Measurements from ENCODE around the gene GGT6.

The GGT6 gene

DNA sequence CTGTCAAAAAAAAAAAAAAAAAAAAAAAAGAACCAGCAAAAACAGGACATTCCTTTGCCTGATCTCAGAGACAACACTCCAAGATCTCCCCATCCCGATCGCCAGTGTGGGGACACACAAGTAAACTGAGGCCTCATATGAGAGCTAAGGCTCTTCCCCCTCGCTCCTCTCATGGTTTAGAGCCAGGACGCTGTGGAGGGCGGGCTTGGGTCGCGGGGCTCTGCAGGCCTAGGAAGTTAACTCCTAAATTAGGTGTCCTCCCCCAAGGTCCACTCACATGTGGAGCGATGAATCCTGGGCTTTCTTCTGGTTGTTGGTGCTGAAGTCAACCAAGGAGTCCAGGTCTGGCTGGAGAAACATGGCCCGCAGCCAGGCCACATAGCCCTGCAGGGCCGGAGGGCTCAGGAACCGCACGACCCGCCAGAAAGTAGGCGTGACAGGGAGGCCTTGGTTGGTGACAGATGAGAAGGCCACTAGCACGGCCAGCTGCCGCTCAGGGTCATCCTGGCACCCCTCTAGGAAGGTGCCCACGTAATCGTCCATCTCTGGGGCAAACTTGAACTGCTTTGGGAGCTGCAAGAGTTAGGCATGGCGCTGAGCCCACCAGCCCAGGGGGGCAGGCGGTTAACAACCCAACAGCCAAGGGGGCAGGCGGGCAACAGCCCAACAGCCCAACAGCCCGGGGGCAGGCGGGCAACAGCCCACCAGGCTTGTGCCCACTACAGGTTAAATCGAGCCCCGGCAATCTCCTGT is 10.4 kb downstream of the GGT6 start:
- no peak for DNase-seq

DNA sequence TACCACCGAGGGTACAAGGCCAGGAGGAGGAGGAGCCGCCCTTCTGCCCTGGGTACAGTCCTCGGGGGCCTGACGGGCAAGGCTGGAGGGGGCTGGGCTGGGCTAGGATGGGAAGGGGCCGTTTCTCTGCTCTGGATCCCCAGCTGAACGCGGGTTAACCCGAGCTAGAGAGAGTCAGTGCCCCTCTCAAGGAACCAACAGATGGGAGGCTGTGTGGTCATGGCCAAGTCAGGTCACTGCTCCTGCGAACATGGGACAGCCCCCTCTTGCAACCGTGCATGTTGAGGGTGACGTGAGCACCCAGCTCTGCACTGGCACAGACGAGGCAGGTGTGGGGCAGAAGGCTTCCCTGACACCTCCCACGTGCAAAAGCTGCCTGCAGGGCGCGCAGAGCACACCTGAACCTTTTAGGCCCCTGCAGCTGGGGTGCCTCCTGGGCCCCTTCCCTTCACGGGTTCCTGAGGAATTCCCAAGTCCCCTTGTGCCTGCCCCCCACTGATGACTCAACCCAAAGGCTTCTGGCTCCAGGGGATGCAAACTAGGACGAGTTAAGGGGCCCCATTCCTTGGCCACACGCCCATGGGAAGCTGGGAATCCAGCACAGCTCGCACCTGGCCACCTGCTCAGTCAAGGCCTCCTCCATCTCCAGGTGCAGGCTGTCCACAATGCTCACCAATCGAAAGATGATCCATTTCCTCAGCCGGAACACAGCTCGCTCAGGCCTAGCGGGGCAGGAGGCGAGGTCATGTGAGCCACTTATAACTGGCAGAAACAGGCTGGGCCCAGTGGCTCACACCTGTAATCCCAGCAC is 11.5 kb downstream of the GGT6 start:
- DNase-seq: no peak

DNA sequence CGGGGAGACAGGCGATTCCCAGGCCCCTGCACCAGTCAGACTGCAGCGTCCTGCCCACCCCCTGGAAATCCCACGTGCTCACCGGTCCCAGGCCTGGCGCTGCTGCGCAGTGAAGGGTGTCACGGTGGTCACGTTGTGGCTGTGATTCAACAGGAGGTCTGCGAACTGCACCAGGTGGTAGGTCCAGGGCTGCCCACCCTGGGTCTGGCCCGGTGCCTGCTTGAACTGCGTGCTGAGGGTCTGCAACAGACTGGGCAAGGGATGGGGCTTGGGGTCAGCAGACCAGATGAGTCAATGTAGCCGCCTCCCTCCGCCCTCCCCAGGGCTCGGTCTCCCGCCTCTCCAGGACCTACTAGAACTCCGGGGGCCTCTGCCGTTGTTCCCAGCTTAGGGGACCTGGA is 12.3 kb downstream of the GGT6 start:
- no peak for DNase-seq

DNA sequence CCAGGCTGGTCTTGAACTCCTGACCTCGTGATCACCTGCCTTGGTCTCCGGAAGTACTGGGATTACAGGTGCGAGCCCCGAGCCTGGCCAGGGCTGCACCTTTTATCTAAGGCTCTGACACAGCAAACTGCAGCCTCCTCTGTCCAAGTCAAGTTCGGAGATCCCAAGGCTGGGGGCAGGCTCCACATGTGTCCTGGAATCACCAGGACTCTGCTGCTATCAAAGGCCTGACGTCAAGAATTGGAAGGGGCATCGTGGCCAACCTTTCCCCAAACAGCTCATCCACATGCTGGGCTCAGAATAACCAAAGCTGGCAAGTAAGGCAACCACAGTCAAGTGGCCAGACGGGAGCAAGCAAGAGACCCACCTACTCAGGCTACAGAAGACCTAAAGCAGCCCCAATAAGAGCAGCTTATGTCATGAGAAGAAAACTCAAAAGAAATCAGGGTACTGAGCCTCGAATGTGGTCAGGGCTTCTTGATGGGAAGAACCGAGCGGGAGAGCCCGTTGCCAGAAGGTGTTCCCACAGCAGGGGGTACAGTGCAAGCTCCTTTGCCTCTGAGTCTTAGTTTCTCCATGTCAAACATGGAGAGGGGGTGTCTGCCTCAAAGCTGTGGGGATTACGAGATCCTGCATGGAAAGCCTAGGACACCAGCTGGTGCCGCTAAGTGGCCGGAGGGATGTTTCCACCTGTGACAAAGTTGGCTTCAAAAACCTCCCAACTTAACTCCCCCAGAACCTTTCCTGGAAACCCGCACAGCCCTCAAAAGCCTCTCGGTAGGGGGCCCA is 13.1 kb downstream of the GGT6 start:
- DNase-seq: no peak

DNA sequence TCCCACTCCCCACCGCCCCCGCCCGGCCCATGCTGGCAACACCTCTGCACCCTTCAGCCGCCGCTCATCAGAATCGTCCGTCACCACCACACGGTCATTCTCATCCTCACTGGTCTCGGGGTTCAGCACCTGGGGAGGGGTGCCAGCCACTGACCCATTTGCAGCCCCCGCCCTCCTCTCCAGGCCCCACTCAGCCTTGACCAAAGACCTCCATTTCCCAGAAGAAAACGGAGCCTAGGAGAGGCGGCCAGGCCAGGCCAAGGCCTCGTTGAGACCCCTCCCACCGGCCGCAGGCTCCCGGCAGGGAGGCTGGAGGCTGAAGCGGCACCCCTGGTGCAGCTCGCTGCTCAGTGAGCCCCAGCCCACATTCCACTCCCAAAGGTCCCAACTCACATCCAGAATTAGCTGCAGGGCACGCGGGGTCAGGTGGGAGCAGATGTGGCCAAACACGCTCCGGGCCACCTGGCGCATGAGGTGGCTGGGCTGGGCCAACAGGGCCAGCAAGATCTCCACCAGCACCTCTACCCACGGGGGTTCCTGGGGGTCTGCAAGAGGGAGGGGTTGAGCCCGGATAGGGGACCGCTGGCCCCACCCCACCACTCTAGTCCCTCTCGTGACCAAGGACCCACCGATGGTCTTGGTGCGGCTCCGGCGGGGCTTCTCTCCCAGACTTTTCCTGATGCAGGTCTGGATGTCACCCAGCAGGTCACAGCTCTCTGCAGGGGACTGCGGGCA is 15.0 kb downstream of the GGT6 start:
- no peak for DNase-seq

DNA sequence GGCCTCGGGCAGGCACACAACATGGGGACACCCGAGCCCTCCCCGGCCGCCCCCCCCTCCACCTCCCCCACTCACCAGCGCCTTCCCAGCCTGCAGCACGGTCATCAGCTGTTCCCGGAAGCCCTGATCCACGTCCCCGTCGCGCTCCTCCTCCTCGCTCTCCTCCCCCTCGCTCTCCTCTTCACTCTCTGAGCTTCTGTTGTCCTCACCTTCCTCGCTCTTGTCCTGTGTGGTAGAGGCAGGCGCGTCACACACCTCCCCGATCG is 15.5 kb downstream of the GGT6 start:
- DNase-seq: no peak

DNA sequence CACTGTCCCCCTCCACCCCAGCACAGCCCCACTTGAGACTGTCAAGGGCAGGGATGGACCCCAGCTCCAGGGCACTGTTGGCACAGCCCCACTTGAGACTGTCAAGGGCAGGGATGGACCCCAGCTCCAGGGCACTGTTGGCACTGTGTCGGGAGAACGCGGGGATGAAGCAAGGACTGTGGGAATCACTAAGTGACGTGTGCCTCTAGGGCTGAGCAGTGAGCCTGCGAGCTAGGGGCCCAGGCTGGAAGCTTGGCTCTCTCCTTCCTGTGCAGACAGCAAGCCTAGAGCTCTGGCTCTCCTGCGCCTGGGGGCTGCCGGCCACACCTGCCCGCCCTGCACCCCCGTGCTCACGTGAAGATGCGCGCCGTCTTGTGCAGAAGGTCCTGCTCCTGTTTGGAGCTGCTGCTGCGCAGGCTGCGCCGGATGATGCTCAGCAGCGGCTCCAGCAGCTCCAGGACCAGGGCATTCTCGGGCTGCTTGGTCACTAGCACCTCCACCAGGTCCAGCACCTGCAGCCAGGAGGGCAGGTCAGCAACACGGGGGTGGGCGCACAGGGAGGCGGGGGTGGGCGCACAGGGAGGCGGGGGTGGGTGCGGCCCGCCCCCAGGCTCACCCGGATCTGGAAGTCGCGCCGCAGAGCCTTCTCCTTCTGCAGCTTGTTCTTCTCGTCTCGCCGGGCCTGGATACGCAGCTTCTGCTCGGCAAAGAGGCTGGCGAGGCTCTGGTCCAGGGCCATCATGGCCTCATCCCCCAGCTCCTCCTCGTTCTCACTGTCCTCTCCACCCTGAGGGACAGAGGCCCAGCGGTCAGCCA is 16.0 kb downstream of the GGT6 start:
- DNase-seq: no peak

DNA sequence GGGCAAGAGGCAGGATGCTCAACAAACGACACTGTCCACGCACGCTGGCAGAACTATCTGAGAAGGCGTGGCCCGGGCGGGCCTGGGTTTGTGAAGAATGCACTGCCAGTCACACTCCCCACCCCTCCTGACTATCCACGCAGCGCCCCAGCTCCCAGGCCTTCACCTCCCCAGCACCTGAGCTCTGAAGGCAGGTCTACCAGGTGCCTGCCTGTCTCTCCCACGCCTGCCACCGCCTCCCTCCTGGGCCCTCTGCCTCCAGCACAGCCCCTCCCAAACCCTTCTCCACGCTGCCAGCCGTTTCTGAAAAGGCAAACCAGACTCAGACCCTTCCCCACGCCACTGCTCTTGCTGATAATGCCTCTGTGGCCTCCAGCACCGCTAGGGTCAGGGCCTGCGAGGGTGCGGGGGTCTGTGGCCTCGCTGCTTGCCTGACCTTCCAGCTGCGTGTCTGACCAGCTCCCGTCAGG is 16.8 kb downstream of the GGT6 start:
- DNase-seq: no peak

DNA sequence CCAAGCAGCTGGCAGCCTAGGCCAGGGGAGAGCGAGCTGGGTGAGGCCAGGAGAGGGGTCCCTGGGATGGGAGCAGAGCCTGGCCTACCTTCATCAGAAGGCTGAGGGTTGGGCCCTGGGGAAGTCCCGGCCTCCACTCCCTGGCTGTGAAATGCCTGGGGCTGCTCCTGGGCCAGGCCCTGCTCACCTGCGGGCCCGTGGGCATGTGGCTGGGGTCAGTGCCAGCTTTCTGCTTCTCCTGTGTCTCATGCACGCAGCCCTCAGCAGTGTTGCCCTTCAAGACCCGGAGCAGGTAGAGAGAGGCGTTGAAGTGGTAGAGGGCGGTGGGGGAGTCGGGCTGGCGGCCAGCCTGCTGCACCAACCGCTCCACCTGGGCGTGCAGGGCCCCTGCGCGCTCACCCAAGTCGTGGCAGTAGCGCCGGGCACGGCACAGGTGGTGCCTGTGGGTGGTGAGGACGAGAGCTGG is 17.6 kb downstream of the GGT6 start:
- no peak for DNase-seq

DNA sequence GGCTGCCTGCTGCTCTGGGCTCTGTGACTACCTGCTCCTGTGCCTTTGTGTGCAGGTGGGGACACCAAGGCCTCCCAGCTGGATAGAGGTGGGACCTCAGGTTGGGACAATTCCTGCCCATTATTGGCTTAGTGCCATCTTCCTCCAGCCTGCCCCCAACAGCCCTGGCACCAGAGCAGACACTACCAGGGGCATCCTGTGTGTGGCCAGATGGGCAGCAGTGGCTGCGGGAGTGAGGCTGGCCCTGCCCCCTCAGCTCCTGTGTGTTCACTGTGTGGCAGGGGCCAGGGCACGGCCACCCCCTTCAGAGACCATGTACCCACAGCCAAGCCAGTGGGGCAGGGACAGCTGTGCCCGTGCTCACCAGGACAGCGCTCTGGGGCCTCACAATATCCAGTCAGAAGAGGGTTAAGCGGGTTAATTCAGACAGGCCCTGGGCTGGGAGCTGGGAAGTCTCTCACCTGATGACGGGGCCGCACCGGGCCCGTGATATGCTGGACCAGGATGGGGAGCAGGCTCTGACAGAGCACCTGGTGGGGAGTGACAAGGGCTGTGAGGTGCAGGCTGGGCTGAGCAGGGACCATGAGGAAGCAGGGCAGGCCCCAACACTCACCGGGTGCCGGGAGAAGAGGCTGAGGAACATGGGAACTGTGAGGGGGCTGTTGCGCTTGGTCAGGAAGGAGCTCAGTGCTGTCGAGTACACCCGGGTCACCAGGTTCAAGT is 18.2 kb downstream of the GGT6 start:
- DNase-seq: no peak

DNA sequence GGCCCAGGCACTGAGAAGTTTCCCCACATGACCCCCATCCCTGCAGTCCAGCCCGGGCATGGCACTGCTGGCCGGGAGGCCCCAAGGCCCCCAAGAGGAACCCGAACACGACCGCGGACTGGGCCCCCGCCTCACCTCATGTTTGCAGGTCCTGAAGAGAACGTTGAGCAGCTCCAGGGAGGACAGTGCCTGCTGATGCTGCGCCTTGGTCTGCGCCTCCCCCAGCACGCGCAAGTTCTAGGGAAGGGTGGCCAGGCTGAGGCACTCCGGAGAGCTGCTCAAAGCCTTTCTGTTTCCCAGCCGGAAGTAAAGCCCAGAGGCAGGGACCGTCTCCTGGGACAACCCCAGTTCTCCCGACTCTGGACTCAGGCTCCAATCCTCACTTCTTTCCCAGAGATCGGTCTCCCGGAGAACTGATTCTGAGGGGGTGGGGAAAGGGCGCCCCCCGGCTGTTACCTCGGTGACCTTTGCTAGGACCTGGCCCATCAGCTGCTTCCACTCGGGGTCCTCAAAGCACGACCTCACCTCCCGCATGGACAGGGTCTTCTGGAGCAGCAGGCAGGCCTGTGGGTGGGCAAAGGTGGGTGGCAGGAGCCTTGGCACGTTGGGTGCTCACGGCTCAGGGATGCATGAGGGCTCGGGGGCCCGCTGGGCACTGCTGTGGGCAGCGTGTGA is 18.9 kb downstream of the GGT6 start:
- DNase-seq: no peak

DNA sequence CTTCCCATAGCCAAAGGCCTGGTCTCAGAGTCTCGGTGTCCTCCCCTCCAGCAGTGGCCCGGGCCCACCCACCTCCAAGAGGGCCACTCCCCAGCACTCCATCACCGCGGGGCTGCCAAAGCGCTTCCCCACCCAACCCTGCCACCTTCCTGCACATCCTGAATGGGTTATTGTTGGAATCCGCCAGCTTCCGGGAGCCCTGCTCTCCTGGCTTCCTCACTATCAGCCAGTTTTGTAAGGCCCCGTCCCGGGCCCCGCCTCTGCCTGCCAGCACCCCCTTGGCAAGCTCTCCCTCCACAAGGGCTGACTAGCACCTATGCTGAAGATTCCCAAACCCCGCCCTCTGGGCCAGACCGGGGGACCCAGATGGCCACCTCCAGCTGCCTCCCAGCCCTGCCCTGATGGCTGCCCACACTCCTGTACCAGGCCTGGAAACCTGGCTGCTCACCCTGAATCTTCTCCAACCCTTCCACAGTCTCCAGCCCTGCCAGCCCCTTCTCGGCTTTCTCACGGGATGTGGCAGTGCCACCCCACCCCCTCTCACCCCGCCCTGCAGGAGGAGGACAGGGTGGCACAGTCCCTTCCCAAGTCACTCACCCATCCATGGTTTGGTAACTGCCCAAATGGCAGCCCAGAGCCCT is 19.6 kb downstream of the GGT6 start:
- no peak for DNase-seq

DNA sequence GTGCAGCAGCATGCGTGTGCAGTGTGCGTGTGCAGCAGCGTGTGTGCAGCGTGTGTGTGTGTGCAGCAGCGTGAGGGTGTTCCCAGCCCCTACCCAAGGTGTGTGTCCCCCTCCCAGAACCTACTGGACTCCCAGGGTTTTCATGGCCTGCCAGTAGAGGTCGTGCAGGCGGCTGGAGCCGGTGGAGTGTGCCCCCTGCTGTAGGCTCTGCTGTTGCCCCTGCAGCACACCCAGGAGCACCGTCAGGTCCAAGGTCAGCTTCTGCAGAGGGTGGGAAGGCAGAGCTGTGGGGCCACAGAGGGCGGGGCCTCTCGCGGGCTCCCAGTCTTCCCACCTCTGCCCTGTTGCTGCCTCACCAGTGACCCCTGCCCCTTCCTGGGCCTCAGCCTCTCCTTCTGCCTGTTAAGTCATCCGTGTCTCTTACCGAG is 20.1 kb downstream of the GGT6 start:
- no peak for DNase-seq

DNA sequence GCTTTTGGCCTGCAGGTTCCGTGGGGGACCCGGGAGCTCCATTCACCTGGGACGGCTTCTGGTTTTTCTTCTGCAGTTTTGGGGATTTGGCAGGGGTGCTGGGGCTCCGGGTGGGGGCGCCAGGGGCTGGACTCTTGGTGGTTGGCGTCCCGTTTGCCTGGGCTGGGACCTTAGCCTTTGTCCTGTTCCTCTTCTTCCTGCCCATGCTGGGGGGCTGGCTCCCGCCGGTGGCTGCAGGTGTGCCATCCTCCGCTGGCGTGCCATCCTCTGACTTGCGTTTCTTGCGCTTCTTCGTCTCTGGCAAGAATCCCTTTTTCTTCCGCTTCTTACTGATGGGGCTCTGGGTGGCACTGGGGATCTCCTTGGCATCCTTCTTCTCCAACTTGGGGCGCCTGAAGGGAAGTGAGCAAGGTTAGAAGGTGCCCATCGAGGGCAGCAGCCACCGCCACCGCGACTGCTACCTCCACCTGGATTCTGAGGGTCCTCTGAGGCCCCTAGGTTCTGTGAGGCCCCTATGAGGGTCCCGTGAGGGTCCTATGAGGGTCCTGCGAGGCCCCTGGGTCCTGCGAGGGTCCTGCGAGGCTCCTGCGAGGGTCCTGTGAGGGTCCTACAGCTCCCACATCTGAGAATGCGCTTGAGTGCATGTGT is 20.7 kb downstream of the GGT6 start:
- DNase-seq: no peak

DNA sequence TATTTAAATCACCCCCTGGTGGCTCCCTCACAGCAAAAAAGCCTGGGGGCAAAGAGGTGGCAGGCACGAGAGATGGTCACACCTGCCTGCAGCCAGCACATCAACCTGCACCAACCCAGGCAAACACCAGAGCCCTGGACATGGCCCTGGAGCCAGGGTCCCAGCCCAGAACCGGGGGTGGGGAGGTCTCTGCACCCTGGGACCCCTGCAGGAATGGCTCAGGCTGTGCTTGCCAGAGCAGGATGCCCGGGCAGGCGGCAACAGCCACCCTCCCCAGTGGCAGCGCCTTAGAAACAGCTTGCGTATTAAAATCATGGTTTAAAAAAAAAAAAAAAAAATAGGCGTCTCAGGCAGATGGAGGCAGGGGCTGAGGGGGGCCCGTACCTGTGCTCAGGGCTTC is 21.4 kb downstream of the GGT6 start:
- no peak for DNase-seq

DNA sequence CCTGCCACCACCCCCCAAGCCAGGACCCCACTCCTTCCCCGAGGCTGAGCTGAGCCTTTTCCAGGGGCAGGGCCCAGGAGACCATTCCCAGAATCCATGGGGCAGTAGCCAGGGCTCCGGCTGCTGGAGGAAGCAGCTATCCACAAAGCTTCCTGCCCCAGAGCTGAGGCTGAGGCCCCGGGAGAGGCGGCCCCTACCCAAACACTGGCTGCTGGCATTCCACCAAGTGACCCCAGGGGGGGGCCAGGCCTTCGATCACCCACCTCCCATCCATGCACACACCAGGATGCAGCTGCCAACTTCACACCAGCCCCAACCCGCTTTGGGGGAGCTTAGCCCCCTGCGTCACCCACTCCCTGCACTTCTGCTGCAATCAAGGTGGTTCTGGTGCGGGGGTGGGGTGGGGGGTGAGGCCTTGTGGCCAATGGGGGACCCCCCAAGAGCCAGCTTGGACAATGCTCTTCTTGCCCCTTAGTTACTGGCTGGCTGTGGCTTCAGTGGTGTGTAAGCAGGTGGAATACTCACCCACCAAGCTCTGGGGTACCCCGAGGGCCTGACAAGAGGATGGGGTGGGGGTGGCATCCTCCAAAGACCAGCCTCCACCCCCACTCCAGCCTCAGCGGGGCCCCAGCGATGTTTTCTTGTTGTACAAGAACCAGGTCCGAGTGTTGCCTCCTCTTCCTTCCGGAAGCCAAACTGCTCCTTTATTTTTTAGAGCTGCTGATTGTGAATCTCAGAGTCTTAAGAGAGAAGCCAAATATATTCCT is 22.0 kb downstream of the GGT6 start:
- DNase-seq: no peak

DNA sequence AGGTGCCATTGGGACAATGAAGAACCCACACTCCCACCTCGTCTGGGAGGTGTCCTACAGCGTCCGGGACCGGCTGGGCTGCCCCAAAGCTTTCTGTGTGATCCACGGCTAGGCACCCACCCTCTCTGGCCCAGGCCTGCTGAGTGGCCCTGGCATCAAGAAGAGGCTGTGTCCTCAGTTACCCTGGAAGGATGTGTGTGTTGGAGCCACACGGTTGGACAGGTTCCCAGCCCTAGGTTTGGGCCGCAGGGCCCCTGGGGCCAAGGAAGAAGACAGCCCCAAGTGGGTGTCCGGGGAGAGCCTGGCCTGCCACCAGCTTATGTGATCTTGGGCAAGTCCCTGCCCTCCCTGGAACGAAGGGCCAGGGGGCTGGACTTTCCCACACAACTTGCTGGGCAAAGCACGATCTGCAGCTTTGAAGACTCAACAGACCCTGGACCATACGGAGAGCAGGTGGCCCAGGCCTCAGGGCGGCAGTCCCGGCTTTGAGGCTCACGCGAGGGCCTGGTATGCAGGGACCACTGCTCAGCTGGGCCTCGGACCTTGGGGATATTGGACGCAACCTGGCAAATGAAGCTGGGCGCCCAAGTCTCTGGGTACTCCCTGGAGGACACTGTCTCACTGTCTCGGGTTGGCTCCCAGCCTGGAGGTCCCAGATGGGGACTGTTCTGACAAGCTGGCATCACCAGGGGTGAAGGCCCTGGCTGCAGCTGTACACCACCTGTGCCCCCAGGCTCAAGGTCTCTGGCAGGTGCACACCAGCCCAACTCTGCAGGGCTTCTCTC is 22.7 kb downstream of the GGT6 start:
- DNase-seq: no peak
